WTC11 (cell line): ENCODE data around the gene SLC28A1. TPM values are rescaled to one million over a fixed set of nuclear protein-coding genes. Genes with fewer than 3 reads are reported as not detected.

Source experiments
- ATAC-seq: fragments of 200-7000 bp; cut with Tn5 transposase; 2 replicates; pipeline ENCODE4 v1.10.0; 2021; ENCODE audit warnings: mild to moderate bottlenecking, moderate library complexity
- CTCF ChIA-PET: fragments of 300-600 bp; sonication (Branson Sonifier 250); formaldehyde crosslinking; loops from one replicate; lab custom pipeline; 2021; ENCODE audit warnings: antibody characterized with exemption; lab: Charles Lee
- POLR2A ChIA-PET: fragments of 350-600 bp; sonication (Branson Sonifier 250); formaldehyde crosslinking; loops from one replicate; lab custom pipeline; 2021; ENCODE audit warnings: antibody characterized with exemption; lab: Charles Lee
- DNase-seq: peaks from one replicate; pipeline ENCODE4 v3.0.0; 2021; ENCODE audit warnings: low spot score
- H3K27ac Mint-ChIP-seq: 2 replicates; pipeline ENCODE4 v1.8.0; 2021; ENCODE audit warnings: mixed read lengths
- H3K27me3 Mint-ChIP-seq: 2 replicates; pipeline ENCODE4 v1.8.0; 2021; ENCODE audit warnings: low read depth, mild to moderate bottlenecking, moderate library complexity, mixed read lengths
- H3K36me3 Mint-ChIP-seq: 2 replicates; pipeline ENCODE4 v1.8.0; 2021; ENCODE audit warnings: mixed read lengths
- H3K4me1 Mint-ChIP-seq: 2 replicates; pipeline ENCODE4 v1.8.0; 2022; ENCODE audit warnings: mixed read lengths
- H3K4me3 Mint-ChIP-seq: 2 replicates; pipeline ENCODE4 v1.8.0; 2021; ENCODE audit warnings: mild to moderate bottlenecking, moderate library complexity, mixed read lengths
- H3K9me3 Mint-ChIP-seq: 2 replicates; pipeline ENCODE4 v1.8.0; 2021; ENCODE audit warnings: mixed read lengths
- CREM ChIP-seq: sonication (generic); formaldehyde crosslinking; IDR thresholded peaks from 2 replicates; pipeline ENCODE4 v1.8.1; 2022; ENCODE audit warnings: mild to moderate bottlenecking, missing genetic modification reagents, moderate library complexity
- FOXP1 ChIP-seq: sonication (generic); formaldehyde crosslinking; IDR thresholded peaks from 2 replicates; pipeline ENCODE4 v1.8.0; 2022; ENCODE audit warnings: missing genetic modification reagents, mild to moderate bottlenecking, moderate library complexity, borderline replicate concordance
- NFATC4 ChIP-seq: fragments of 250-450 bp; sonication (Bioruptor Pico); IDR thresholded peaks from 2 replicates; pipeline ENCODE4 v1.9.0; 2021; ENCODE audit warnings: mild to moderate bottlenecking
- PRDM15 ChIP-seq: sonication (generic); formaldehyde crosslinking; IDR thresholded peaks from 2 replicates; pipeline ENCODE4 v1.8.0; 2022; ENCODE audit warnings: missing genetic modification reagents
- SMAD3 ChIP-seq: sonication (generic); formaldehyde crosslinking; IDR thresholded peaks from 2 replicates; pipeline ENCODE4 v1.8.0; 2022; ENCODE audit warnings: missing genetic modification reagents, mild to moderate bottlenecking, borderline replicate concordance
- SMAD4 ChIP-seq: sonication (generic); formaldehyde crosslinking; IDR thresholded peaks from 2 replicates; pipeline ENCODE4 v1.8.0; 2022; ENCODE audit warnings: mild to moderate bottlenecking, missing genetic modification reagents
- SP1 ChIP-seq: sonication (generic); formaldehyde crosslinking; conservative IDR thresholded peaks from 2 replicates; pipeline ENCODE4 v1.8.1; 2022; ENCODE audit warnings: missing genetic modification reagents
- TP53 ChIP-seq: sonication (generic); formaldehyde crosslinking; IDR thresholded peaks from 2 replicates; pipeline ENCODE4 v1.8.1; 2023; ENCODE audit warnings: mild to moderate bottlenecking, missing genetic modification reagents
- ZNF219 ChIP-seq: sonication (generic); formaldehyde crosslinking; IDR thresholded peaks from 2 replicates; pipeline ENCODE4 v1.8.0; 2023; ENCODE audit warnings: missing genetic modification reagents, mild to moderate bottlenecking, borderline replicate concordance
- ZNF396 ChIP-seq: fragments of 250-450 bp; sonication (Bioruptor Pico); IDR thresholded peaks from 2 replicates; pipeline ENCODE4 v1.8.0; 2021; ENCODE audit warnings: mild to moderate bottlenecking, moderate library complexity, borderline replicate concordance
- ZNF423 ChIP-seq: fragments of 250-450 bp; sonication (Bioruptor Pico); IDR thresholded peaks from 2 replicates; pipeline ENCODE4 v2.1.2; 2022; ENCODE audit warnings: mild to moderate bottlenecking, moderate library complexity
- total RNA-seq: library from RNA; stranded (reverse); gene quantifications from 3 replicates; pipeline ENCODE4 v1.2.3, GENCODE V29; 2021
- TF ChIP-seq, protein P1 (sequence below): sonication (generic); formaldehyde crosslinking; IDR thresholded peaks from 2 replicates; pipeline ENCODE4 v1.8.0; 2022; ENCODE audit warnings: mild to moderate bottlenecking, missing genetic modification reagents
- TF ChIP-seq, protein P2 (sequence below): sonication (generic); formaldehyde crosslinking; IDR thresholded peaks from 2 replicates; pipeline ENCODE4 v1.8.0; 2022; ENCODE audit warnings: mild to moderate bottlenecking, missing genetic modification reagents
- TF ChIP-seq, protein P3 (sequence below): sonication (generic); formaldehyde crosslinking; IDR thresholded peaks from 2 replicates; pipeline ENCODE4 v1.8.1; 2022; ENCODE audit warnings: low read depth, missing genetic modification reagents, borderline replicate concordance
- TF ChIP-seq, protein P4 (sequence below): fragments of 250-450 bp; sonication (Bioruptor Pico); IDR thresholded peaks from 2 replicates; pipeline ENCODE4 v2.1.2; 2022; ENCODE audit warnings: mild to moderate bottlenecking, moderate library complexity

SLC28A1 gene
- total RNA-seq, 1 experiment from 2014 or later = not detected

GRCh38 chr15:84973492-84974460 lies 89.3 kb downstream of the SLC28A1 start (continued):
- TF ChIP-seq, protein P1, sequence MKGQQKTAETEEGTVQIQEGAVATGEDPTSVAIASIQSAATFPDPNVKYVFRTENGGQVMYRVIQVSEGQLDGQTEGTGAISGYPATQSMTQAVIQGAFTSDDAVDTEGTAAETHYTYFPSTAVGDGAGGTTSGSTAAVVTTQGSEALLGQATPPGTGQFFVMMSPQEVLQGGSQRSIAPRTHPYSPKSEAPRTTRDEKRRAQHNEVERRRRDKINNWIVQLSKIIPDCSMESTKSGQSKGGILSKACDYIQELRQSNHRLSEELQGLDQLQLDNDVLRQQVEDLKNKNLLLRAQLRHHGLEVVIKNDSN (CRISPR knock-in tag) = no peak
- no peak for TF ChIP-seq CREM (CRISPR knock-in tag)
- no peak for TF ChIP-seq SMAD4
- TF ChIP-seq FOXP1 (CRISPR knock-in tag) = no peak
- TF ChIP-seq SP1 (CRISPR knock-in tag) = no peak
- TF ChIP-seq ZNF396 = no peak
- no peak for TF ChIP-seq NFATC4 (CRISPR knock-in tag)
- TF ChIP-seq ZNF219 (CRISPR knock-in tag) = no peak
- TF ChIP-seq, protein P2, sequence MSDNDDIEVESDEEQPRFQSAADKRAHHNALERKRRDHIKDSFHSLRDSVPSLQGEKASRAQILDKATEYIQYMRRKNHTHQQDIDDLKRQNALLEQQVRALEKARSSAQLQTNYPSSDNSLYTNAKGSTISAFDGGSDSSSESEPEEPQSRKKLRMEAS = no peak
- TF ChIP-seq, protein P3, sequence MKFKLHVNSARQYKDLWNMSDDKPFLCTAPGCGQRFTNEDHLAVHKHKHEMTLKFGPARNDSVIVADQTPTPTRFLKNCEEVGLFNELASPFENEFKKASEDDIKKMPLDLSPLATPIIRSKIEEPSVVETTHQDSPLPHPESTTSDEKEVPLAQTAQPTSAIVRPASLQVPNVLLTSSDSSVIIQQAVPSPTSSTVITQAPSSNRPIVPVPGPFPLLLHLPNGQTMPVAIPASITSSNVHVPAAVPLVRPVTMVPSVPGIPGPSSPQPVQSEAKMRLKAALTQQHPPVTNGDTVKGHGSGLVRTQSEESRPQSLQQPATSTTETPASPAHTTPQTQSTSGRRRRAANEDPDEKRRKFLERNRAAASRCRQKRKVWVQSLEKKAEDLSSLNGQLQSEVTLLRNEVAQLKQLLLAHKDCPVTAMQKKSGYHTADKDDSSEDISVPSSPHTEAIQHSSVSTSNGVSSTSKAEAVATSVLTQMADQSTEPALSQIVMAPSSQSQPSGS (CRISPR knock-in tag) = no peak
- TF ChIP-seq SMAD3 = no peak

- no peaks in the 10 kb centered on the region for H3K36me3 Mint-ChIP-seq
- H3K4me1 Mint-ChIP-seq = peaks cover 29% of the 10 kb centered on the region
- H3K27me3 Mint-ChIP-seq = peaks cover 27% of the 10 kb centered on the region
- TF ChIP-seq ZNF423 (CRISPR knock-in tag) (peak; percentile 17; the same call in 1 of the 2 replicates), PRDM15 (CRISPR knock-in tag) (no peak), TP53 (CRISPR knock-in tag) (no peak)
- TF ChIP-seq, protein P3 (CRISPR knock-in tag) = no peak
- TF ChIP-seq, protein P4, sequence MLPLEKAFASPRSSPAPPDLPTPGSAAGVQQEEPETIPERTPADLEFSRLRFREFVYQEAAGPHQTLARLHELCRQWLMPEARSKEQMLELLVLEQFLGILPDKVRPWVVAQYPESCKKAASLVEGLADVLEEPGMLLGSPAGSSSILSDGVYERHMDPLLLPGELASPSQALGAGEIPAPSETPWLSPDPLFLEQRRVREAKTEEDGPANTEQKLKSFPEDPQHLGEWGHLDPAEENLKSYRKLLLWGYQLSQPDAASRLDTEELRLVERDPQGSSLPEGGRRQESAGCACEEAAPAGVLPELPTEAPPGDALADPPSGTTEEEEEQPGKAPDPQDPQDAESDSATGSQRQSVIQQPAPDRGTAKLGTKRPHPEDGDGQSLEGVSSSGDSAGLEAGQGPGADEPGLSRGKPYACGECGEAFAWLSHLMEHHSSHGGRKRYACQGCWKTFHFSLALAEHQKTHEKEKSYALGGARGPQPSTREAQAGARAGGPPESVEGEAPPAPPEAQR (CRISPR knock-in tag) = no peak
- POLR2A ChIA-PET = no interaction called here
- no peak overlapping the region for H3K27ac Mint-ChIP-seq
- no peaks in the 10 kb centered on the region for H3K9me3 Mint-ChIP-seq
- CTCF ChIA-PET = interaction anchor here (1.2 kb wide), 1 partner anchor 48 kb away, joined by 3 read pairs; no protein-coding TSS in a partner anchor
- no peak overlapping the region for H3K4me3 Mint-ChIP-seq
- ATAC-seq (no peak), DNase-seq (no peak)
Measured at GRCh38 chr15:84975871-84976351, 91.4 kb downstream of the SLC28A1 start.
